H1 (cell line): ENCODE measurements around the gene TFF2. TPM values are rescaled to one million over a fixed set of nuclear protein-coding genes. Genes with fewer than 3 reads are reported as not detected.

Experiments
- CHD7 ChIP-seq: fragments of 300-600 bp; sonication (generic); IDR thresholded peaks from 2 replicates; pipeline ENCODE4 v1.7.1; 2012; ENCODE audit warnings: low read length, moderate library complexity, mild to moderate bottlenecking, inconsistent platforms; ENCODE audit not compliant: insufficient replicate concordance
- CREB1 ChIP-seq: IDR thresholded peaks from 2 replicates; pipeline ENCODE4 v1.6.1; 2012; ENCODE audit warnings: inconsistent platforms
- CTCF ChIP-seq, 3 experiments: IDR thresholded peaks; 1 replicate in 2 of 3; 2 replicates in 1 of 3; pipeline versions ENCODE4 v1.5.1 to v1.6.1; 2011; ENCODE audit warnings: low read length in 3 of 3, mild to moderate bottlenecking in 3 of 3, inconsistent platforms in 2 of 3, low read depth in 1 of 3, moderate library complexity in 1 of 3; ENCODE audit not compliant: insufficient read depth in 1 of 3; ENCODE audit errors: control extremely low read depth in 1 of 3
- POLR2AphosphoS5 ChIP-seq: IDR thresholded peaks from 2 replicates; pipeline ENCODE4 v1.6.1; 2011; ENCODE audit warnings: low read depth, low read length
- POU5F1 ChIP-seq: IDR thresholded peaks from 2 replicates; pipeline ENCODE4 v1.6.1; 2011; ENCODE audit warnings: low read depth, mild to moderate bottlenecking, low read length, moderate library complexity
- USF2 ChIP-seq: IDR thresholded peaks from 2 replicates; pipeline ENCODE4 v1.6.1; 2011; ENCODE audit warnings: low read length, improper control_type of control experiment
- ZNF274 ChIP-seq: IDR thresholded peaks from 2 replicates; pipeline ENCODE4 v1.7.0; 2012; ENCODE audit warnings: low read length, borderline replicate concordance; ENCODE audit errors: extremely low read depth
- polyA plus RNA-seq, 7 experiments: library from polyadenylated mRNA; depleted of rRNA in 3 of 7; stranded (reverse) in 5 of 7; unstranded in 2 of 7; fragments of >200 nt in 5 of 7; fragments of 200-250 nt in 2 of 7; gene quantifications; 1 replicate in 5 of 7; 2 replicates in 1 of 7; 4 replicates in 1 of 7; pipeline versions ENCODE4 v1.2.1 to v1.2.3, GENCODE V29; 2011 to 2013; ENCODE audit warnings: missing spikeins in 2 of 7, mixed read lengths in 2 of 7
- total RNA-seq: library from RNA; stranded (reverse); fragmentation: NEBNext Ultra II Directional; extraction: Animal tissue kit (Norgen Biotek cat#: 25700); gene quantifications from 2 replicates; pipeline ENCODE4 v1.2.1, GENCODE V29; 2021

Gene TFF2
- total and polyA plus RNA-seq, 2 of the 8 experiments (the other 6 are each of a cell fraction or from before 2014, with no cell fraction given) = not detected

GRCh38 chr21:42398436-42399028 lies 47.7 kb upstream of the TFF2 start (continued):
- TF ChIP-seq CTCF (IDR thresholded peaks at IDR 0.05; ENCODE audit: control extremely low read depth in 1 of 3, insufficient read depth in 1 of 3, low read depth in 1 of 3, low read length in 3 of 3) (no peak), POU5F1 (no peak), CHD7 (no peak), USF2 (no peak), CREB1 (no peak), ZNF274 (no peak), POLR2AphosphoS5 (no peak)
